Fibroblast of skin of right quadriceps (primary cell): ENCODE data around the gene KCNH1.
"Not testable (repeated sequence)": the region's sequence is repeated elsewhere in the genome, so short reads cannot be mapped to it uniquely, and the experiment has no call there.

Source experiments
- DNase-seq: peaks from one replicate; pipeline ENCODE4 v3.0.0-alpha.2; 2013

KCNH1 gene

GRCh38 chr1:211092955-211093354 lies 41.0 kb downstream of the KCNH1 start:
- no peak for DNase-seq

GRCh38 chr1:211091867-211092266 lies 42.1 kb downstream of the KCNH1 start:
- DNase-seq: no peak

GRCh38 chr1:211089536-211089935 lies 44.4 kb downstream of the KCNH1 start:
- no peak for DNase-seq

GRCh38 chr1:211088156-211088555 lies 45.8 kb downstream of the KCNH1 start:
- no peak for DNase-seq

- no peak for DNase-seq
Measured at GRCh38 chr1:211082824-211083223, 51.1 kb downstream of the KCNH1 start.

- not testable (repeated sequence) for DNase-seq
Measured at GRCh38 chr1:211081447-211081846, 52.5 kb downstream of the KCNH1 start.

- DNase-seq: no peak
Measured at GRCh38 chr1:211068976-211069375, 65.0 kb downstream of the KCNH1 start.

GRCh38 chr1:211066781-211067384 lies 67.1 kb downstream of the KCNH1 start:
- no peak for DNase-seq

- not testable (repeated sequence) for DNase-seq
Measured at GRCh38 chr1:211041838-211042237, 92.1 kb downstream of the KCNH1 start.

GRCh38 chr1:211037095-211037494 lies 96.9 kb downstream of the KCNH1 start:
- peak; percentile 96 for DNase-seq

GRCh38 chr1:211036381-211037060 lies 97.4 kb downstream of the KCNH1 start:
- peak; percentile 8 for DNase-seq

GRCh38 chr1:211035821-211036380 lies 98.0 kb downstream of the KCNH1 start:
- no peak for DNase-seq

- peak; percentile 20 for DNase-seq
Measured at GRCh38 chr1:211033921-211034525, 99.9 kb downstream of the KCNH1 start.

- DNase-seq: no peak
Measured at GRCh38 chr1:211024901-211025300, 109.0 kb downstream of the KCNH1 start.

GRCh38 chr1:211019266-211019665 lies 114.7 kb downstream of the KCNH1 start:
- no peak for DNase-seq

- DNase-seq: no peak
Measured at GRCh38 chr1:211018690-211019089, 115.3 kb downstream of the KCNH1 start.

GRCh38 chr1:211017075-211017718 lies 116.8 kb downstream of the KCNH1 start:
- DNase-seq: peak; percentile 13

GRCh38 chr1:211014275-211014674 lies 119.7 kb downstream of the KCNH1 start:
- no peak for DNase-seq

GRCh38 chr1:211013346-211014240 lies 120.4 kb downstream of the KCNH1 start:
- no peak for DNase-seq

GRCh38 chr1:211011128-211011527 lies 122.8 kb downstream of the KCNH1 start:
- not testable (repeated sequence) for DNase-seq

GRCh38 chr1:211009944-211010343 lies 124.0 kb downstream of the KCNH1 start:
- no peak for DNase-seq

GRCh38 chr1:211007830-211008229 lies 126.1 kb downstream of the KCNH1 start:
- no peak for DNase-seq
